Measurements from ENCODE around the gene OTOL1.

Gene OTOL1

GRCh38 chr3:161550491-161551195, 54.0 kb downstream of the OTOL1 start:
- ATAC-seq (ENCODE audit: insufficient read depth, low read depth) (no peak), DNase-seq (no peak)
- Histone ChIP-seq H3K4me3 (ENCODE audit: low read depth in 1 of 2, low read length in 2 of 2) (no peak overlapping the region), H3K79me2 (ENCODE audit: insufficient read depth, low read length) (no peaks in the 10 kb centered on the region), H3K27me3 (ENCODE audit: insufficient read depth, low read length, poor library complexity) (no peaks in the 10 kb centered on the region), H3K4me1 (ENCODE audit: insufficient read depth, low read length) (peaks cover 4% of the 10 kb centered on the region; the same call in 1 of the 2 replicates), H3K9ac (ENCODE audit: low read depth, low read length) (no peak overlapping the region), H3K27ac (ENCODE audit: low read length) (no peak overlapping the region), H3K36me3 (ENCODE audit: insufficient read depth, low read length) (no peaks in the 10 kb centered on the region), H3K4me2 (ENCODE audit: insufficient read depth, low read length) (no peak overlapping the region), H2AFZ (ENCODE audit: low read depth, low read length) (no peak overlapping the region), H3K9me3 (ENCODE audit: insufficient read depth, low read length, severe bottlenecking) (peaks cover 2% of the 10 kb centered on the region), H4K20me1 (ENCODE audit: insufficient read depth, low read length) (no peaks in the 10 kb centered on the region)
- TF ChIP-seq, protein P1, sequence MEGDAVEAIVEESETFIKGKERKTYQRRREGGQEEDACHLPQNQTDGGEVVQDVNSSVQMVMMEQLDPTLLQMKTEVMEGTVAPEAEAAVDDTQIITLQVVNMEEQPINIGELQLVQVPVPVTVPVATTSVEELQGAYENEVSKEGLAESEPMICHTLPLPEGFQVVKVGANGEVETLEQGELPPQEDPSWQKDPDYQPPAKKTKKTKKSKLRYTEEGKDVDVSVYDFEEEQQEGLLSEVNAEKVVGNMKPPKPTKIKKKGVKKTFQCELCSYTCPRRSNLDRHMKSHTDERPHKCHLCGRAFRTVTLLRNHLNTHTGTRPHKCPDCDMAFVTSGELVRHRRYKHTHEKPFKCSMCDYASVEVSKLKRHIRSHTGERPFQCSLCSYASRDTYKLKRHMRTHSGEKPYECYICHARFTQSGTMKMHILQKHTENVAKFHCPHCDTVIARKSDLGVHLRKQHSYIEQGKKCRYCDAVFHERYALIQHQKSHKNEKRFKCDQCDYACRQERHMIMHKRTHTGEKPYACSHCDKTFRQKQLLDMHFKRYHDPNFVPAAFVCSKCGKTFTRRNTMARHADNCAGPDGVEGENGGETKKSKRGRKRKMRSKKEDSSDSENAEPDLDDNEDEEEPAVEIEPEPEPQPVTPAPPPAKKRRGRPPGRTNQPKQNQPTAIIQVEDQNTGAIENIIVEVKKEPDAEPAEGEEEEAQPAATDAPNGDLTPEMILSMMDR (IDR thresholded peaks at IDR 0.05; ENCODE audit: borderline replicate concordance, extremely low read depth, low read length, poor library complexity, severe bottlenecking), result no peak
- TF ChIP-seq EZH2 (IDR thresholded peaks at IDR 0.05; ENCODE audit: borderline replicate concordance, low read depth, low read length, severe bottlenecking), result no peak

- Histone ChIP-seq H3K4me3 (ENCODE audit: low read depth in 1 of 2, low read length in 2 of 2) (no peak overlapping the region), H3K27me3 (ENCODE audit: insufficient read depth, low read length, poor library complexity) (no peaks in the 10 kb centered on the region), H4K20me1 (ENCODE audit: insufficient read depth, low read length) (no peaks in the 10 kb centered on the region), H2AFZ (ENCODE audit: low read depth, low read length) (no peak overlapping the region), H3K27ac (ENCODE audit: low read length) (no peak overlapping the region), H3K4me1 (ENCODE audit: insufficient read depth, low read length) (peaks cover 8% of the 10 kb centered on the region), H3K4me2 (ENCODE audit: insufficient read depth, low read length) (no peak overlapping the region), H3K9me3 (ENCODE audit: insufficient read depth, low read length, severe bottlenecking) (no peaks in the 10 kb centered on the region), H3K79me2 (ENCODE audit: insufficient read depth, low read length) (no peaks in the 10 kb centered on the region), H3K36me3 (ENCODE audit: insufficient read depth, low read length) (no peaks in the 10 kb centered on the region), H3K9ac (ENCODE audit: low read depth, low read length) (no peak overlapping the region)
- no peak for TF ChIP-seq EZH2 (IDR thresholded peaks at IDR 0.05; ENCODE audit: borderline replicate concordance, low read depth, low read length, severe bottlenecking)
- TF ChIP-seq, protein P1 (IDR thresholded peaks at IDR 0.05; ENCODE audit: borderline replicate concordance, extremely low read depth, low read length, poor library complexity, severe bottlenecking), result no peak
- DNase-seq (no peak), ATAC-seq (ENCODE audit: insufficient read depth, low read depth) (no peak)
These were observed 55.1 kb downstream of the OTOL1 start for GRCh38 chr3:161551697-161552096.

GRCh38 chr3:161552984-161553560, 56.5 kb downstream of the OTOL1 start:
- no peaks in the 10 kb centered on the region for H3K36me3 ChIP-seq (ENCODE audit: insufficient read depth, low read length)
- 0 out of 2 replicates have a peak overlapping the region, but pooled peaks have one; percentile 9 for H2AFZ ChIP-seq (ENCODE audit: low read depth, low read length)
- H4K20me1 ChIP-seq (ENCODE audit: insufficient read depth, low read length), result no peaks in the 10 kb centered on the region
- no peak overlapping the region for H3K4me2 ChIP-seq (ENCODE audit: insufficient read depth, low read length)
- H3K27ac ChIP-seq (ENCODE audit: low read length), result no peak overlapping the region
- no peak overlapping the region for H3K9ac ChIP-seq (ENCODE audit: low read depth, low read length)
- no peak overlapping the region for H3K4me3 ChIP-seq (ENCODE audit: low read depth in 1 of 2, low read length in 2 of 2)
- ATAC-seq (ENCODE audit: insufficient read depth, low read depth), result no peak
- H3K4me1 ChIP-seq (ENCODE audit: insufficient read depth, low read length), result peaks cover 22% of the 10 kb centered on the region
- DNase-seq, result no peak
- H3K79me2 ChIP-seq (ENCODE audit: insufficient read depth, low read length), result no peaks in the 10 kb centered on the region
- no peak for TF ChIP-seq EZH2 (IDR thresholded peaks at IDR 0.05; ENCODE audit: borderline replicate concordance, low read depth, low read length, severe bottlenecking)
- TF ChIP-seq, protein P1 (IDR thresholded peaks at IDR 0.05; ENCODE audit: borderline replicate concordance, extremely low read depth, low read length, poor library complexity, severe bottlenecking), result no peak
- H3K27me3 ChIP-seq (ENCODE audit: insufficient read depth, low read length, poor library complexity), result no peaks in the 10 kb centered on the region
- no peaks in the 10 kb centered on the region for H3K9me3 ChIP-seq (ENCODE audit: insufficient read depth, low read length, severe bottlenecking)

Measured in DND-41 (cell line).